Stimulated activated naive CD8-positive, alpha-beta T cell treated with anti-CD3 and anti-CD28 coated beads, Interleukin-15, amount 100 ng/mL, for 72 hours (primary cell): ENCODE data around the gene TLE5.

Source experiments
- ATAC-seq: fragments of 150-1000 bp; cut with Tn5 transposase; 2 replicates; pipeline ENCODE4 v1.10.0; 2021; ENCODE audit warnings: mild to moderate bottlenecking, moderate library complexity
- DNase-seq, 2 donors: peaks; one replicate each; pipeline ENCODE4 v3.0.0; 2021 to 2022
- H3K27ac Mint-ChIP-seq, 2 donors: one replicate each; pipeline ENCODE4 v1.8.0; 2022; ENCODE audit warnings: mild to moderate bottlenecking in 2 of 2, mixed read lengths in 2 of 2, moderate library complexity in 2 of 2
- H3K27me3 Mint-ChIP-seq: one replicate; pipeline ENCODE4 v1.8.0; 2022; ENCODE audit warnings: mixed read lengths
- H3K4me1 Mint-ChIP-seq: one replicate; pipeline ENCODE4 v1.8.0; 2022; ENCODE audit warnings: mild to moderate bottlenecking, mixed read lengths
- H3K4me3 Mint-ChIP-seq, 2 donors: one replicate each; pipeline ENCODE4 v1.8.0; 2022; ENCODE audit warnings: mild to moderate bottlenecking in 2 of 2, mixed read lengths in 2 of 2, moderate library complexity in 1 of 2
- H3K9me3 Mint-ChIP-seq, 2 donors: one replicate each; pipeline ENCODE4 v1.8.0; 2022; ENCODE audit warnings: mixed read lengths in 2 of 2

The TLE5 gene

DNA sequence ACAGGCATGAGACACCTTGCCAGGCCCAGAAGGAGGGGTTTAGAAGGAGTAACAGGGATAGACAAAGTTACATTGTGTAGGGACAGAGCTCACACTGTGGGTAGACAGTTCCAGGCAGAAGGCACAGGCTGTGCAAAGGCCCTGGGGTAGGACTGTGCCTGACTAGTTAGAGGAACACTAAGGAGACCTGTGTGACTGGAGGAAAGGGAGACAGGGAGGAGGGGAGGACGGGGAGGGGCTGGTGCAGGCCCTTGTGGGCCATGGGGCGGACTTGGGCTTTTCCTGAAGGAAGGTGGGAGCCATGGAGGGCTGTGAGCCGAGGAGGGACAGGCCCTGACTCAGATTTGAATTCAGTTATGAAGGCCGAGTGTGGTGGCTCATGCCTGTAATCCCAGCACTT is 17.3 kb upstream of the TLE5 start:
- H3K9me3 Mint-ChIP-seq = no peaks in the 10 kb centered on the region
- no peaks in the 10 kb centered on the region for H3K27me3 Mint-ChIP-seq
- no peak overlapping the region for H3K27ac Mint-ChIP-seq
- no peak for DNase-seq
- ATAC-seq = no peak
- peaks cover 11% of the 10 kb centered on the region for H3K4me1 Mint-ChIP-seq
- H3K4me3 Mint-ChIP-seq = no peak overlapping the region

DNA sequence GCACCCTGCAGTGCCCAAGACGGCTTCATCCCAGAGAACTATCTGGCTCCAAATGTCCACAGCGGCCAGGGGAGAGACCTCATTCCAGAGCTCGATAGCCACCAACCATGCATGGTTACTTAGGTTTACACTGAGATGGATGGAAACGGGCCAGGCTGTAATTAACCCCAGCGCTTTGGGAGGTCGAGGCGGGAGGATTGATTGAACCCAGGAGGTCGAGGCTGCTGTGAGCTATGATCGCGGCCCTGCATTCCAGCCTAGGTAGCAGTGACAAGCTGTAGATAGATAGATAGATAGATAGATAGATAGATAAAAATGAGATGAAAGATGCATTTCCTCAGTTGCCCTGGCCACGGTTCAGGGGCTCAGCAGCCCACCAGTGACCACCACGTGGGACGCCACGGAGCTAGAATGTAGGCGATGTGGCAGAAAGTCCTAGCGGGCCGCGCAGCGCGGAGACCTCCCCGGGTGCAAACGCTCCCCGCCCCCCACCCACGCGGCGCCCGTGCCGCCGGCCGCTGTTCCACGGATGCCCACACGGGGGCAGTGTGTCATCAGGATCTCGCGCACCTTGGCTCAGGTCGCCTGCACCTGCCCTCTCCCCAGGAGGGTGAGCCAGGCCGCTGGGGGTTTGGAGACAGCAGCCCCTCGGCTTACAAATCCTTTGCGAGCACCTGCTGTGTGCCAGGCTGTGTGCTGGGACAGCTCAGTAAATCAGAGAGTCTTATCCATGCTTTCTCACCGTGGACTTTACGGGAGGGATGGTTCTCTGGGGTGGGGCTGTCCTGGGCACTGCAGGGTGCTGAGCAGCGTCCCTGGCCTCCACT is 13.5 kb upstream of the TLE5 start:
- peak overlapping the region; percentile 67 to 79 for H3K4me3 Mint-ChIP-seq
- H3K4me1 Mint-ChIP-seq = peaks cover 11% of the 10 kb centered on the region
- no peak overlapping the region for H3K27ac Mint-ChIP-seq
- no peaks in the 10 kb centered on the region for H3K9me3 Mint-ChIP-seq
- ATAC-seq (peak; percentile 85), DNase-seq (peak; percentile 72 to 82)
- no peaks in the 10 kb centered on the region for H3K27me3 Mint-ChIP-seq

DNA sequence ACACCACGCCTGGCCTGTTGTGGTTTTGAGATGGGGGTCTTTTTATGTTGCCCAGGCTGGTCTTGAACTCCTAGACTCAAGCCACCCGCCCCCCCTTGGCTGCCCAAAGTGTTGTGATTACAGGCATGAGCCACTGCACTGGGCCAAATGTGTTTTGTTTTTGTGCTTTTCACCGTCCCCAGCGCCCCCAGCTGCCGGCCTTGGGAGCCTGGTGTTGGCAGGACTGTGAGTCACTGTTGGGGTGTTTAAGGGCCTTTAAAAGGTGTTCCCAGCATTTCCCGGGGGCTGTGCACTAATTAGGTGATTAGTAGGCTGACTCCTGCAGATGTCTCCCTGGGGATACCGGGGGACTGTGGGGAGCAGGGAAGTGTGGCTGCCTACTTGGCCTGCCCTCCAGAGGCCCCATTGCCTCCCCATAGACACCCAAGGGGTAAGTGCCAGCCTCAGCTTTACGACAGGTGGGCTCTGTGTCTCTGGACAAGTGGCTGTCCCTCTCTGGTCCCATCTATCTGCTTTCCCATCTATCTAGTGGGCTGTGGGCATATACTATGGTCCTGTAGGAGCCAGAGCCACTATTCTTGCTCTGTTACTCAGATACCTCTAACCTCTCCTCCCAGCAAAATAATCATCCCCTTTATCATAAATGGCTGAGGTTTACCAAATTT is 11.8 kb upstream of the TLE5 start:
- H3K27ac Mint-ChIP-seq = no peak overlapping the region
- peaks cover 17% of the 10 kb centered on the region for H3K4me1 Mint-ChIP-seq
- DNase-seq (no peak), ATAC-seq (no peak)
- H3K4me3 Mint-ChIP-seq = no peak overlapping the region
- H3K9me3 Mint-ChIP-seq = no peaks in the 10 kb centered on the region
- H3K27me3 Mint-ChIP-seq = no peaks in the 10 kb centered on the region

DNA sequence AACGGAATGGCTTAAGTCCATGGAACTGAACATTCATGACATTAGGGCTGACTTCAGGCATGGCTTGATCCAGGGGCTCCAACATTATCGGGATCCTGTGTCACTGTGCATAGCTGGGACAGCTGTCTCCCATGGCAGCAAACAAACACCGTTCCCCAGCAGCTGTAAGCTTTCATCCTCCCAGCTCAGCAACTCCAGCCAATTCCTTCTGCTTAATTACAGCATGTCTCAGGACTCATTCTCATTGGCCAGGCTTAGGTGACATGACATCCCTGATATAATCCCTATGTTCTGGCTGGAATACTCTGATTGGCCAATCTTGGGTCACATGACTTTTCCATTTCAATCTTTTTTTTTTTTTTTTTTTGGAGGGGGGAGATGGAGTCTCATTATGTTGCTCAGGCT is 10.9 kb upstream of the TLE5 start:
- Mint-ChIP-seq H3K27ac (peak overlapping the region in 1 of 2 donors; percentile 46), H3K9me3 (no peaks in the 10 kb centered on the region), H3K4me1 (peaks cover 17% of the 10 kb centered on the region), H3K4me3 (no peak overlapping the region), H3K27me3 (no peaks in the 10 kb centered on the region)
- DNase-seq (no peak), ATAC-seq (no peak)

DNA sequence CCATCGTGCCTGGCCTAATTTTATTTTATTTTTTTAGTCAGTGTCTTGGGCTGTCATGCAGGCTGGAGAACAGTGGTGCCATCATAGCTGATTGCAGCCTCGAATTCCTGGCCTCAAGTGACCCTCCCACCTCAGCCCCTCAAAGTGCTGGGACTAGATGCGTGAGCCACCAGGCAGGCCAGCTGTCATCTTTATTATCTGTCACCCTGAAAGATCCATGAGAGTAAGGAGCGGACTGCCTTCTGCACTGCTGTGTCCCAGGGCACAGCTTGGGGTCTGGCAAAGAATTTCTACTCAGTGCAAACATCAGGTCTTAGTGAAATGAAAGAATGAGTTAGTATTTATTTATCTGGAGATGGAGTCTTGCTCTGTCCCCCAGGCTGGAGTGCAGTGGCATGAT is 9.5 kb upstream of the TLE5 start:
- ATAC-seq = no peak
- Mint-ChIP-seq H3K27me3 (no peaks in the 10 kb centered on the region), H3K4me1 (peaks cover 17% of the 10 kb centered on the region), H3K4me3 (no peak overlapping the region), H3K9me3 (no peaks in the 10 kb centered on the region), H3K27ac (no peak overlapping the region)
- DNase-seq = no peak

DNA sequence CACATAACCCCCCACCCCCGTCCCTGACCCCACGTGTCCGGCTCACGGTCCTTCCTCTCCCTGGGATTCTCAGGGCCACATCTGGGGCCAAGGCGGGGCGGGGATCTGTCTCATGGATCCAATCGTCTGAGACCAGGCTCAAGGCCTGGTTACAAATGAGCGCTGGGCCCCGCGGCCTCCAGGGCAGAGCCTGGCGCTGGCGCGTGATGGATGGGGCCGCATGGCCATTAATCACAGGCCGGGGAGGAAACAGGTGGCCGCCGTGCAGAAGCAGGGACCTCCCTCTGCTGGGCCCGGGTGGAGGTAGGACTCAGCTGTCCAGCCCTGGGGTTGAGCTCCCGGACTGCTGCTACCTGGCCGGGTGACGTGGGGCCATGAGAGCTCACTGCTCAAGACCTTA is 5.8 kb upstream of the TLE5 start:
- no peak for ATAC-seq

DNA sequence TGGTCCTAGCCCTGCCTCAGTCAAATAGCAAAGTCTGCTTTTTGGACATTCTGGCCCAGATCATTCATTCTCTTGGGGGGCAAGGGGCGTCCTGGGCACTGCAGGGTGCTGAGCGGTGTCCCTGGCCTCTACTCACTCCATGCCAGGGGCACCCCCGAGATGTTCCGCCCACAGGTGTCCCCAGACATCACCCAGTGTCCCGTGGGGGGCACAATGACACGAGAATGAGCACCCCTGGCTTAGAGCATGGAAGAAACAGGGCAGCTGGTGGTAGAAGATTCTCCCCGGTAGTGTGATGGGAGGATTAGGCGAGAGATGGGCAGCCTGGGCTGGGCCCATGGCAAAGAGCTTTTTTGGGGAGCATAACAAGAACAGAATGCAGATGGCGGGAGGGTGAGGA is 5.3 kb upstream of the TLE5 start:
- no peak for ATAC-seq
- DNase-seq = no peak
- no peaks in the 10 kb centered on the region for H3K27me3 Mint-ChIP-seq
- H3K27ac Mint-ChIP-seq = no peak overlapping the region
- no peaks in the 10 kb centered on the region for H3K9me3 Mint-ChIP-seq
- no peak overlapping the region for H3K4me3 Mint-ChIP-seq
- H3K4me1 Mint-ChIP-seq = peaks cover 31% of the 10 kb centered on the region

More for the DNA sequence above, 5.8 kb upstream of the TLE5 start:
- no peaks in the 10 kb centered on the region for H3K9me3 Mint-ChIP-seq
- no peak overlapping the region for H3K4me3 Mint-ChIP-seq
- no peak overlapping the region for H3K27ac Mint-ChIP-seq
- no peaks in the 10 kb centered on the region for H3K27me3 Mint-ChIP-seq
- DNase-seq = no peak
- peaks cover 26% of the 10 kb centered on the region for H3K4me1 Mint-ChIP-seq

DNA sequence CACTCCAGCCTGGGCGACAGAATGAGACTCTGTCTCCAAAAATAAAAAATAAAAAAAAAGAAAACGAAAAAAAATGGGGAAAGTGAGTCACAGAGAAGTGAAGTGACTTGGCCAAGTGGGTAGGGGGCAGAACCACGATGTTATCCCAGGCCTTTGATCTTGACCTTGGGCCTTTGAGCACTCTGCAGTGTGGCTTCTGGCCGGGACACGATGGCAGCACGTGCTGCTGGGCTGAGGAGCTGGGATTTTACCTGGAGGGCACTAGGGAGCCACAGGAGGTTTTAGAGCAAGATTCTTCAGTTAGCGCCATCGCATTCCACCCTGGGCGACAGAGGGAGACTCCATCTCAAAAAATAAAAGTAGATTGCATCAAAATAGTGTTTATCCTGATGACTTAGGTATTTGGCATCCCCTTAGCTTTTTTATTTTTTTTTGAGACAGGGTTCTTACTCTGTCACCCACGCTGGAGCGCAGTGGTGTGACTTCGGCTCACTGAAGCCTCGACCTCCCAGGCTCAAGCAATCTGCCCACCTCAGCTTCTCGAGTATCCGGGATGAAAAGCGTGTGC is 4.3 kb upstream of the TLE5 start:
- no peak for DNase-seq
- Mint-ChIP-seq H3K4me1 (peaks cover 31% of the 10 kb centered on the region), H3K27ac (no peak overlapping the region), H3K27me3 (no peaks in the 10 kb centered on the region), H3K9me3 (no peaks in the 10 kb centered on the region), H3K4me3 (no peak overlapping the region)
- ATAC-seq = no peak

DNA sequence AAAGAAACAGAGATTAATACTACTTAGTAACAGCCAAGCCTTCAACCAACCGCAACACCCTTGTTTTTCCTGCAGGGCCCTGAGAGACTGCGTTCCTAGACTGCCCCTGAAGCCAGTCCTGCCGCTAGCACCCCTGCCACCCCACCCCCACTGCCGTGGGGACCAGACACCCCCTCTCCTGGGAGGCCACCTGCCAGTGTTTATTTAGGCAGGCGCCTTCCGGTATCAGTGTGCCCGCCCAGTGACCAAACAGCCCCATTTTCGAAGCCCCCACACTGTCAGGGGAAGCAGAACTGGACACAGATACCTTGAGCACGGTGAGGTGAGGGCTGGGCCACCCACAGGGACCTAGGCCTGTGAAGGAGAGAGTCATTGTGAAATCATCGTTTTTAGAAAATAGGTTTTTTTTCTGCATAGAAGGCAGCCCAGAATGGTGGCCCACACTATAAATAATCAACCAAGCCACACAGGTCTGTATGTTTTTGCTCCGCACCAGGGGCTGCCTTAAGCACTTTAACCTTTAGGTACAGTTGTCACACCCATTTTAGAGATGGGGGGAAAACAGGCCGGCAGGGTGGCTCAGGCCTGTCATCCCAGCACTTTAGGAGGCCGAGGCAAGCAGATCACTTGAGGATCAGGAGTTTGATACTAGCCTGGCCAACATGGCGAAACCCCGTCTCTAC is 3.5 kb upstream of the TLE5 start:
- Mint-ChIP-seq H3K27me3 (no peaks in the 10 kb centered on the region), H3K4me3 (no peak overlapping the region), H3K4me1 (peaks cover 33% of the 10 kb centered on the region), H3K27ac (peak overlapping the region; percentile 59 to 62), H3K9me3 (no peaks in the 10 kb centered on the region)
- no peak for ATAC-seq
- no peak for DNase-seq

DNA sequence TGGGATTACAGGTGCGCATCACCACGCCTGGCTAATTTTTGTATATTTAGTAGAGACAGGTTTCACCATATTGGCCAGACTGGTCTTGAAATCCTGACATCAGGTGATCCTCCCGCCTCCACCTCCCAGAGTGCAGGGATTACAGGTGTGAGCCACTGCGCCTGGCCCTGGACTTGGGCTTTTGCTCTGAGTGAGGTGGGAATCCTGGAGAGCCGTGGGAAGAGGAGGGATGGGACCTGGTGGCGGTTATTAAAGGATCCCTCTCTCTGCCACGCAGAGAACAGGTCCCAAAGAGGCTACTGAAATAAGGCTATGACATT is 1.7 kb upstream of the TLE5 start:
- ATAC-seq = no peak
- H3K4me1 Mint-ChIP-seq = peaks cover 40% of the 10 kb centered on the region
- H3K27me3 Mint-ChIP-seq = no peaks in the 10 kb centered on the region
- no peak for DNase-seq
- H3K27ac Mint-ChIP-seq = no peak overlapping the region
- H3K4me3 Mint-ChIP-seq = peak overlapping the region; percentile 91 to 97
- H3K9me3 Mint-ChIP-seq = no peaks in the 10 kb centered on the region

DNA sequence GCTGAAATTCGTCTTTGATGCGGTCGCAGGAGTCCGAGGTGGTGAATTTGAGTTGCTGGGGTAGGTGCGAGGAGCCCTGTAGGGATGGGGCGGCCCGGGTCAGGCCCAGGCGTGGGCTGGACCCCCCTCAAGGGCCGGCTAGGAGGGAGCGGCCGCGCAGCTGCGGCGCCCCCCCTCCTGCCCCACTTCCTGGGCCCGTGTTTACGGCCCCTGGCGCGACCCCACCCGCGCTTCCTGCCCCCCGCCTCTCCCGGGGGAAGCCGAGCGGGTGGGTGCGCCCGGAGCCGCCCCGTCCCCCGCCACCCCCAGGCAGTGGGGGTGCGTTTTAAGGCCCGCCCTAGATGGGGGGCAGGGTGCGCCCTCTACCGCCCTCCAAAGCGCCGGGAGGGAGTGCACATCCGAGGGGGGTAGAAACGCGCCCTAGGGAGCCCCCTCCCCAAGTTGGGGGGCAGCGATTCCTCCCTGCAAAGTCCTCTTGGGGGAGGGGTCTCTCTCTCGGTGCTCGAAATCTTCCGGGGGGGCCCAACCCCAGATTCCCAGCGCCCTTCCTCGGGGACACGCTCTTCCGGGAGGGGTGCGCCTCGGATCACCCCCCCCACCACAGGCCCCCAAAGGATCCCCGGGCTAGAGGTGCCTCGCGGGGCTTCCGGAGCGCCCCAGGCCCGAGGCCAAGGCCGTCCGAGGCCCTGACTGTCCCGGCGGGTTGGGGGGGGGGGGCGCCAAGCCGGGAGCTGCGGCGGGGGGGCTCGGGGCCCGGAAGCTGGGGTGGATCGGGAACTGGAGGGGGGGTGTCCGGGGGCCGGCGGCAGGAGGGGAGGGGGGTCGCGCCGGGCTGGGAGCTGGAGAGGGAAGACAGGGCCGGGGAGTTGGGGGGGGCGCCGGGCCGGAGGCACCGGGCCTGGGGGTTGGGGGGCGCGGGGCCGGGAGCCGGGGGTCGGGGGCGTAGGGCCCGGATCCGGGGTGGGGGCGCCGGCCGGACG is 823 bp downstream of the TLE5 start:
- H3K4me3 Mint-ChIP-seq = peak overlapping the region; percentile 84 to 86
- H3K9me3 Mint-ChIP-seq = no peaks in the 10 kb centered on the region
- peak; percentile 74 for ATAC-seq
- peak; percentile 52 to 66 for DNase-seq
- no peaks in the 10 kb centered on the region for H3K27me3 Mint-ChIP-seq
- peak overlapping the region in 1 of 2 donors; percentile 77 for H3K27ac Mint-ChIP-seq
- H3K4me1 Mint-ChIP-seq = peaks cover 65% of the 10 kb centered on the region

DNA sequence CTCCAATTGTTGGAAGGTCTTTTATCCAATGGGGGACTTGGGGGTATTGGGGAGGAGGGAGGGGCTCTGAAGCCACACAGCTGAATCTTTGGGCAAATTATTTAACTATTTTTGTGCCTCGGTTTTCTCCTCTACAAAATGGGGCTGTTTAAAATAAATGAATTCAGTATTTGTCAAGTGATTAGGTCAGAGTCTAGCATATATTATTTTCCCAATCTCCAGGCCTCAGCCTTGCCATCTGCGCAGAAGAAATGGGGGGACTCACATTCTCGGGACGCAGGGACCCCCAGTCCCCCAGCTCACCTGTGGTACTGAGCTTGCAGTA is 1.5 kb downstream of the TLE5 start:
- ATAC-seq = no peak
- no peaks in the 10 kb centered on the region for H3K27me3 Mint-ChIP-seq
- peaks cover 66% of the 10 kb centered on the region for H3K4me1 Mint-ChIP-seq

DNA sequence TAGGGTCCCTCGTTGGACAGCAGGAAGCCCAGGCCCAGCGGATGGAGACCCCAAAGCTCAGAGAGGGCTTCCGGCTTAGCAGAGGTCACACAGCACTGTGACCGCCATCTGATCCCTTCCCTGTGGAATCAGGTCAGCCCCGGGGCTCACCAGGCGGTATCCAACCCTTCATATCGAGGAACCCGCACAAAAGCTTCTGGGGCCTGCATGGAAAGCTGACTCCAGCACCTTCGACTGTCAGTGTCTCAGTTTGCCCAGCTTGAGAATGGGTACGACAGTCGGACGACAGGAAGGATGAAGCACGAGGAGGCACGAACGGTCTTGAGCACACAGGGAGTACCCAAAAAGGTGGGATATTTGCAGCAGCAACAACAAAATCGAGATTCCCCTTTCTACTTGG is 2.6 kb downstream of the TLE5 start:
- H3K27ac Mint-ChIP-seq = peak overlapping the region in 1 of 2 donors; percentile 27
- DNase-seq = no peak
- H3K9me3 Mint-ChIP-seq = no peaks in the 10 kb centered on the region
- H3K27me3 Mint-ChIP-seq = no peaks in the 10 kb centered on the region
- peak overlapping the region in 1 of 2 donors; percentile 18 for H3K4me3 Mint-ChIP-seq
- peaks cover 71% of the 10 kb centered on the region for H3K4me1 Mint-ChIP-seq
- no peak for ATAC-seq

More for the DNA sequence above, 1.5 kb downstream of the TLE5 start:
- H3K9me3 Mint-ChIP-seq = no peaks in the 10 kb centered on the region
- peak overlapping the region in 1 of 2 donors; percentile 77 for H3K27ac Mint-ChIP-seq
- DNase-seq = no peak
- peak overlapping the region; percentile 84 to 86 for H3K4me3 Mint-ChIP-seq

DNA sequence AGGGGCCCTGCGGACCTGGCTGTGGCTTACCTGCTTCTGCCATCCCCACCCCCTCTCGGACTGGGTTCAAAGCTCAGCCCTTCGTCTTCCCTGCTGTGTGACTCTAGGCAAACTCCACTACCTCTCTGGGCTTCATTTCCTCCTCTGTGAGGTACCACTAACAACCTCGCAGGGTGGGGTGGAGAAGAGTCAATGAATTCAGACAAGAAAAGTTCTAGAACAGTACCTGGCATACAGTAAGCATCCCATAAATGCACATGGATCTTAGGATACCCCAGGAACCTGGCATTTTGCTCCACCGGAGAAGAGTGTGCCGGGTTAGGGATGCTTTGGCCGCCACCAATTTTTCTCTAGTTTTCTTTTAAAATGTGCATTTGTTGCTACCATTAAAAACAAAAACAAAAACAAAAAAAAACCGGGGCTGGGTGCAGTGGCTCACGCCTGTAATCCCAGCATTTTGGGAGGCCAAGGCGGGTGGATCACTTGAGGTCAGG is 3.4 kb downstream of the TLE5 start:
- no peak overlapping the region for H3K27ac Mint-ChIP-seq
- peaks cover 78% of the 10 kb centered on the region for H3K4me1 Mint-ChIP-seq
- H3K27me3 Mint-ChIP-seq = no peaks in the 10 kb centered on the region
- no peaks in the 10 kb centered on the region for H3K9me3 Mint-ChIP-seq
- DNase-seq (no peak), ATAC-seq (no peak)
- no peak overlapping the region for H3K4me3 Mint-ChIP-seq
